MM.1S (cell line): ENCODE data around the gene LANCL3.

Experiments
- DNase-seq: peaks from one replicate; pipeline ENCODE4 v3.0.0-alpha.2; 2015
- H2AFZ ChIP-seq: fragments of 300-600 bp; sonication (generic); 2 replicates; pipeline ENCODE4 v1.6.0; 2016; ENCODE audit warnings: antibody characterized with exemption, low read length
- H3F3A ChIP-seq: fragments of 300-600 bp; sonication (generic); 2 replicates; pipeline ENCODE4 v1.6.1; 2016; ENCODE audit warnings: mild to moderate bottlenecking, antibody characterized with exemption, low read length, moderate library complexity, mixed read lengths; ENCODE audit not compliant: insufficient read depth
- H3K27ac ChIP-seq: fragments of 300-600 bp; sonication (generic); 2 replicates; pipeline ENCODE4 v1.5.1; 2016; ENCODE audit warnings: mild to moderate bottlenecking, low read length
- H3K27me3 ChIP-seq: fragments of 300-600 bp; sonication (generic); replicated peaks from 2 replicates; pipeline ENCODE4 v1.6.0; 2016; ENCODE audit warnings: low read length; ENCODE audit not compliant: insufficient read depth
- H3K36me3 ChIP-seq: fragments of 300-600 bp; sonication (generic); replicated peaks from 2 replicates; pipeline ENCODE4 v1.6.1; 2016; ENCODE audit warnings: mild to moderate bottlenecking, low read length, mixed read lengths; ENCODE audit not compliant: insufficient read depth
- H3K4me1 ChIP-seq: fragments of 300-600 bp; sonication (generic); 2 replicates; pipeline ENCODE4 v1.6.1; 2016; ENCODE audit warnings: low read length, mixed read lengths
- H3K4me2 ChIP-seq: fragments of 300-600 bp; sonication (generic); 2 replicates; pipeline ENCODE4 v1.6.0; 2016; ENCODE audit warnings: low read depth, low read length
- H3K4me3 ChIP-seq: fragments of 300-600 bp; sonication (generic); 2 replicates; pipeline ENCODE4 v1.5.1; 2016; ENCODE audit warnings: low read length, mixed read lengths
- H3K79me2 ChIP-seq: fragments of 300-600 bp; sonication (generic); 2 replicates; pipeline ENCODE4 v1.6.1; 2016; ENCODE audit warnings: mixed run types, low read length, mixed read lengths
- H3K9ac ChIP-seq: fragments of 300-600 bp; sonication (generic); 2 replicates; pipeline ENCODE4 v1.6.1; 2016; ENCODE audit warnings: low read length, mixed read lengths
- H3K9me2 ChIP-seq: fragments of 300-600 bp; sonication (generic); replicated peaks from 2 replicates; pipeline ENCODE4 v1.6.1; 2016; ENCODE audit warnings: mild to moderate bottlenecking, low read length, mixed read lengths; ENCODE audit not compliant: insufficient read depth
- H3K9me3 ChIP-seq: fragments of 300-600 bp; sonication (generic); replicated peaks from 2 replicates; pipeline ENCODE4 v1.6.1; 2016; ENCODE audit warnings: mild to moderate bottlenecking, low read length, mixed read lengths; ENCODE audit not compliant: insufficient read depth
- H4K20me1 ChIP-seq: fragments of 300-600 bp; sonication (generic); 2 replicates; pipeline ENCODE4 v1.6.1; 2016; ENCODE audit warnings: mild to moderate bottlenecking, low read length, moderate library complexity, mixed read lengths; ENCODE audit not compliant: insufficient read depth
- EZH2 ChIP-seq: fragments of 300-600 bp; sonication (generic); optimal IDR thresholded peaks from 2 replicates; pipeline ENCODE3; 2017; ENCODE audit warnings: low read depth, mild to moderate bottlenecking, antibody characterized with exemption, low read length, mixed read lengths
- EZH2phosphoT487 ChIP-seq: fragments of 300-600 bp; sonication (generic); IDR thresholded peaks from 2 replicates; pipeline ENCODE4 v1.6.1; 2018; ENCODE audit warnings: antibody characterized with exemption, low read length
- TF ChIP-seq, protein P1 (sequence below): fragments of 300-600 bp; sonication (generic); IDR thresholded peaks from 2 replicates; pipeline ENCODE4 v1.5.1; 2016; ENCODE audit warnings: antibody characterized with exemption, low read length, mixed read lengths

LANCL3 gene

GRCh38 chrX:37722595-37722994 is 151.1 kb downstream of the LANCL3 start:
- no peaks in the 10 kb centered on the region for H3K9me2 ChIP-seq
- no peaks in the 10 kb centered on the region for H3K79me2 ChIP-seq
- no peak overlapping the region for H3K4me2 ChIP-seq
- no peak for DNase-seq
- H3K4me1 ChIP-seq: no peaks in the 10 kb centered on the region
- H3K9me3 ChIP-seq: no peaks in the 10 kb centered on the region
- H3F3A ChIP-seq: no peaks in the 10 kb centered on the region
- no peak overlapping the region for H3K4me3 ChIP-seq
- no peaks in the 10 kb centered on the region for H3K27me3 ChIP-seq
- H3K9ac ChIP-seq: no peak overlapping the region
- no peak overlapping the region for H2AFZ ChIP-seq
- TF ChIP-seq, protein P1, sequence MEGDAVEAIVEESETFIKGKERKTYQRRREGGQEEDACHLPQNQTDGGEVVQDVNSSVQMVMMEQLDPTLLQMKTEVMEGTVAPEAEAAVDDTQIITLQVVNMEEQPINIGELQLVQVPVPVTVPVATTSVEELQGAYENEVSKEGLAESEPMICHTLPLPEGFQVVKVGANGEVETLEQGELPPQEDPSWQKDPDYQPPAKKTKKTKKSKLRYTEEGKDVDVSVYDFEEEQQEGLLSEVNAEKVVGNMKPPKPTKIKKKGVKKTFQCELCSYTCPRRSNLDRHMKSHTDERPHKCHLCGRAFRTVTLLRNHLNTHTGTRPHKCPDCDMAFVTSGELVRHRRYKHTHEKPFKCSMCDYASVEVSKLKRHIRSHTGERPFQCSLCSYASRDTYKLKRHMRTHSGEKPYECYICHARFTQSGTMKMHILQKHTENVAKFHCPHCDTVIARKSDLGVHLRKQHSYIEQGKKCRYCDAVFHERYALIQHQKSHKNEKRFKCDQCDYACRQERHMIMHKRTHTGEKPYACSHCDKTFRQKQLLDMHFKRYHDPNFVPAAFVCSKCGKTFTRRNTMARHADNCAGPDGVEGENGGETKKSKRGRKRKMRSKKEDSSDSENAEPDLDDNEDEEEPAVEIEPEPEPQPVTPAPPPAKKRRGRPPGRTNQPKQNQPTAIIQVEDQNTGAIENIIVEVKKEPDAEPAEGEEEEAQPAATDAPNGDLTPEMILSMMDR: no peak
- no peak for TF ChIP-seq EZH2
- no peak for TF ChIP-seq EZH2phosphoT487
- H4K20me1 ChIP-seq: no peaks in the 10 kb centered on the region
- no peak overlapping the region for H3K27ac ChIP-seq
- H3K36me3 ChIP-seq: no peaks in the 10 kb centered on the region

DNA sequence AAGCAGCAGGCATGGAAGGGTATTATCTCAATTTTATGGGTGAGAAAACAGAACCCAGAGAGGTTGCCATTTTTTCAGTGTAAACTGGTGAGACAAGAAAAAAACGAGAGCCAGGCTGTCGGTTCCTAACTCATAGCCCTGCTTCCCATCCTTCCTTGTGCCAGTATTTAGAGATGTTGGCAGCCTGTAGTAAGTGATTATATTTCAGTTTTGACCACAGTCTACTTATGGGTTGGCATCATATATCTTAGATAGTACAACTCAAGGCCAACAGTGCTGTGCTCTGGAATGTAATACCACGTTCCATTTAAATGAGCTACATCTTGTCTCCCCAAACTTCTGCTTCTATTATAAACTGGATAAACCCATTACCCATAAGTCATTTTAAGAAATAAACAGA is 154.9 kb downstream of the LANCL3 start:
- H3K9me2 ChIP-seq: no peaks in the 10 kb centered on the region
- no peak overlapping the region for H2AFZ ChIP-seq
- no peaks in the 10 kb centered on the region for H3K4me1 ChIP-seq
- no peak for TF ChIP-seq EZH2
- no peak for TF ChIP-seq EZH2phosphoT487
- TF ChIP-seq, protein P1: no peak
- H3K27ac ChIP-seq: no peak overlapping the region
- no peaks in the 10 kb centered on the region for H3F3A ChIP-seq
- no peaks in the 10 kb centered on the region for H4K20me1 ChIP-seq
- no peaks in the 10 kb centered on the region for H3K27me3 ChIP-seq
- no peaks in the 10 kb centered on the region for H3K9me3 ChIP-seq
- H3K4me2 ChIP-seq: no peak overlapping the region
- no peaks in the 10 kb centered on the region for H3K36me3 ChIP-seq
- no peaks in the 10 kb centered on the region for H3K79me2 ChIP-seq
- no peak overlapping the region for H3K9ac ChIP-seq
- no peak for DNase-seq
- H3K4me3 ChIP-seq: no peak overlapping the region
